Ovary (tissue), 3 donors: ENCODE data around the gene COX15.

ENCODE experiments used
- EP300 ChIP-seq: sonication (generic); formaldehyde crosslinking; IDR thresholded peaks from one replicate; pipeline ENCODE4 v1.6.1; 2017; ENCODE audit warnings: antibody characterized with exemption
- POLR2A ChIP-seq: fragments of 450-650 bp; IDR thresholded peaks from one replicate; pipeline ENCODE4 v1.6.1; 2017; ENCODE audit warnings: antibody characterized with exemption, mild to moderate bottlenecking, moderate library complexity
- TF ChIP-seq, protein P1 (sequence below), 3 donors: fragments of 450-650 bp in 2 of 3; fragments of 200-600 bp in 1 of 3; IDR thresholded peaks; one replicate each; pipeline versions ENCODE4 v1.5.1 to v1.8.0; 2016 to 2022; ENCODE audit warnings: antibody characterized with exemption in 3 of 3, mild to moderate bottlenecking in 1 of 3
- donor health status: DM: no; HTN: no; CAD: no.

DNA sequence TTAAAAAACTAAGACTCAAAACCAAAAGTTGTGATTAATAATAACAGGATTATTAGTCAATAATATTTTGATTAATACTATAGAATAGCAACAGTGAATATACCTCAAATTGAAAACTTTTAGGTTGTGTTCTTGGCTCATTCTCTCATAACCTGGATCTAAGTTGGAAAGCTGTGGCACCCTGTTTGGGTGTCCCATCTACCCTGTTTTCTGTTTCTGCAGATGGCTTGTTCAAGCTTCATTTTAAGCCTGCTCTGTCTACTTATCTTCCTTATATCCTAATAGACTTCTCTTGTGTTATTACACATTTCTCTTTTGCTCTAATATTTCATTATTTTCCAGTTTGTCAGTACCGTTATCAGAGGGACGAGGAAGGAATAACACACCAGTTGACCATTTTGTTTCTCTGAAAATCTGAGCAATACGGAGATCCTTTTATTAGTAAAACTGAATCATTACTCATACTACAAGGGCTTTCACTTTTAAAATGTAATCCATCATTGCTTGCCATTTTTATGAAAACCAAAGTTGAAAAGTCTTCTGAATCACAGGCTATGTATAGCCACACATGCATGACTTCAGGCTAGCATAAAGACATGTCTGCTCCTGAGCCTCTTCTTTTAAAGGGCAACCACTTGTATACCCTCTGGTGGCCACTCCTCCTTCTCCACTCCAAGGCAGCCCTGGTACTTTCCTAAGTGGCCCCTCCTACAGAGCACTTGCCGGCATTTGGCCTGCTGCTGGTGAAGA, 22.3 kb downstream of the COX15 start:
- TF ChIP-seq, protein P1, sequence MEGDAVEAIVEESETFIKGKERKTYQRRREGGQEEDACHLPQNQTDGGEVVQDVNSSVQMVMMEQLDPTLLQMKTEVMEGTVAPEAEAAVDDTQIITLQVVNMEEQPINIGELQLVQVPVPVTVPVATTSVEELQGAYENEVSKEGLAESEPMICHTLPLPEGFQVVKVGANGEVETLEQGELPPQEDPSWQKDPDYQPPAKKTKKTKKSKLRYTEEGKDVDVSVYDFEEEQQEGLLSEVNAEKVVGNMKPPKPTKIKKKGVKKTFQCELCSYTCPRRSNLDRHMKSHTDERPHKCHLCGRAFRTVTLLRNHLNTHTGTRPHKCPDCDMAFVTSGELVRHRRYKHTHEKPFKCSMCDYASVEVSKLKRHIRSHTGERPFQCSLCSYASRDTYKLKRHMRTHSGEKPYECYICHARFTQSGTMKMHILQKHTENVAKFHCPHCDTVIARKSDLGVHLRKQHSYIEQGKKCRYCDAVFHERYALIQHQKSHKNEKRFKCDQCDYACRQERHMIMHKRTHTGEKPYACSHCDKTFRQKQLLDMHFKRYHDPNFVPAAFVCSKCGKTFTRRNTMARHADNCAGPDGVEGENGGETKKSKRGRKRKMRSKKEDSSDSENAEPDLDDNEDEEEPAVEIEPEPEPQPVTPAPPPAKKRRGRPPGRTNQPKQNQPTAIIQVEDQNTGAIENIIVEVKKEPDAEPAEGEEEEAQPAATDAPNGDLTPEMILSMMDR (IDR thresholded peaks at IDR 0.05), result no peak
- TF ChIP-seq POLR2A, result no peak
- no peak for TF ChIP-seq EP300
